ENCODE measurements around the gene S100A10.

The S100A10 gene, protein sequence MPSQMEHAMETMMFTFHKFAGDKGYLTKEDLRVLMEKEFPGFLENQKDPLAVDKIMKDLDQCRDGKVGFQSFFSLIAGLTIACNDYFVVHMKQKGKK

DNA sequence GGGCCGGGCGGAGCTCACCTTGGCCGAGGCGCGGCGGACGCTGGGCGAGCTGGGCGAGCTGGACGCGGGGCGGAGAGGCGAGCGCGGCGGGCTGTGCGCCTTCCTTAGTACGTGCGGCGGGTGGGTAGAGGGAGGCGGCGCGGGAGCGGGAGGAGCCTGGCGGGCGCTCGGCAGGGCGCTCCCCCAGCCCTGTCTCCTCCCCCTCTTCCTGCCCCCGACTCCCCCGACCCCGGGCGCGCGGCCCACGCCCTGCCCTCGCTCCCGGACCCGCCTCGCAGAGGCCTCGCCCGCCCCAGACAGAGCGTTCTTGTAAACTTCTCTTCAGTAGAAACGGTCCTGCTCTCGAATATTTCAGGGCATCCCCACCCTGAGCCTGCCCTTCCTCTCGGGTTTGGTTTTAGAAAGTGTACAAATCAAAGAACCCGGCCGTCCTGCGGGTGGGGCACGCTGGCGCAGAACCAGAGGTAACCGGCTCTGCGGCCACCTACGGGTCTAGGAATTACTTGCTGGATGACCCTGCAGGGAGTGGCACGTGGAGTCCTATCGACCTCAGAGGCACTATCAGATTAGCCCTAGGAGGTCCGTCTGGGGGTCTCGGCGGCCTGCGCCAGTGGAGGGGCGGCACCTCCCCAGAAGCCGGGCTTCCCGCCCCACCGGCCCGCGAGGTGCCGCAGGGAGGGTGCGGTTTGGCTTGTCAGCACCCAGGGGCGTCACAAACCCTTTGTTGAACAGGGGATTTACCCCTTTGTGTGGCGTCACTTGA lies at the start of gene S100A10:
Gene S100A10, minus strand, starts transcription at position 126 of the 763 bp plus-strand sequence. CDS start 7,629 bp downstream, outside the sequence.
- in situ Hi-C loops (cut with HindIII; ENCODE audit: low sequenced_read_pairs) = no loop called here

DNA sequence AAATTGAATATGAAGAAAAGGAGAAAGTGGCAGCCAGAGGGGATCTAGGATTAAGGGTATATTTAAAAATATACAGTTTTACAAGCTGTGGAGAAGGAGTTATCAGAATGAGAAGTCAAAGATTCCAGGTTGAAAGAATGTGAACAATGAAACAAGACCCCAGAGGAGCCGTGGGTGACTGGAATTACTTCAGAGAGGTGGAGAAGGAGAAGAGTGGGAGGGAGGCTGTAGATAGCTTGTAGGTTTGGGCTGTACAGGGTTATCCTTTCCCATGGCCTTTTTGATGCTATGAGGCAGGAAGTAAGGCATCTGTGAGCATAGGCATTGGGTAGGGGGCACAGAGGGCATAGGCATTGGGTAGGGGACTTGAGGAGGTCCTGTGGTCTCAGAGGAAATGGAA lies 48.4 kb upstream of the S100A10 start:
- in situ Hi-C loops (cut with HindIII; ENCODE audit: low sequenced_read_pairs) = no loop called here

DNA sequence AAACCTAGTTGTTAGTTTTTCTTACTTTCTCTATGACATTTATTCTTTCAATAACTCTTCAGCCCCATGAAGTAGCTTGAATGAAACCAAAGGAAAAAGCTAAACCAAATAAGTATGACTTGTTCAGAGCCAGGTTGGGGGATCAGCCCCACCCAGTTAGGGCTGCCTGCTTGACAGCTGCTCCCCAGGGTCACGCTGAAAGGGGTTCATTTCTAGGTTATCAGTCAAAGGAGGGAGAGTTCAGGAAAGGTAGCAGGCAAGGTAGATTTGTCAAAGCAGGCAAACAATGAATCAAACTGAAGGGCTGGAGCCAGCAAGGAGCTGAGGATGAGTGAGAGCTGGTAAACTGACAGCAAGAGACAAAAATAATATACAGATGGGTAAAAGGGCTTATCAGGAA lies 46.2 kb upstream of the S100A10 start:
- in situ Hi-C loops (cut with HindIII; ENCODE audit: low sequenced_read_pairs) = no loop called here

DNA sequence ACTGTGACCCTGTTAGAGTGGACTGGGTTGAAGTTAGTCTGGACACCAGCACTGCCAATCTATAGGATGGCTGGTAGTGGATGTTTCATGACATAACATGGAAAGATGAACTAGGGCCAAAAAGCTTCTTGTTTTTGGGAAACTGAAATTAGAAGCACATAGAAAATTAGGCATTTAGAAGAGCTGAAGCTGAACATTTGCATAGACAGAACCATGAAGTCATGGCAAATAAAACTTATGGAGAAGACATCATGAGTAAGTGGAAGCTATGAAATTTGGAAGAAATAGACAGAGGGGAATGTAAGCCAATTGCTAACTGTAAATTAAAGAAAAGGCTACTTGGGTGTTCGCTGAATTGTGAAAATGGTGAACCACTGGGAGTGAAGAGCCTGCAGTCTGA lies 45.8 kb upstream of the S100A10 start:
- in situ Hi-C loops (cut with HindIII; ENCODE audit: low sequenced_read_pairs) = no loop called here

DNA sequence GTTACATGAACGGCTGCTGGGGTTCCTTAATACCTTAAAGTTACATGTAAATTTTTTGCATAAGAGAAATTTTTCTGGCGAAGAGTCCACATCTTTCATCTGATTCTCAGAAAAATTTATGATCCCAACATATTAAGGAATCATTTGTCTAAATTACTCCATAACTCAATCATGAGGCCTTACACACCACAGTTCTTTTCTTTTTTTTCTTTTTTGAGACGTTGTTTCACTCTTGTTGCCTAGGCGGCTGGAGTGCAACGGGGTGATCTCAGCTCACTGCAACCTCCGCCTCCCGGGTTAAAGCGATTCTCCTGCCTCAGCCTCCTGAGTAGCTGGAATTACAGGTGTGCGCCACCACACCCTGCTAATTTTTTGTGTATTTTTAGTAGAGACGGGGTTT lies 45.2 kb upstream of the S100A10 start:
- in situ Hi-C loops (cut with HindIII; ENCODE audit: low sequenced_read_pairs) = no loop called here

DNA sequence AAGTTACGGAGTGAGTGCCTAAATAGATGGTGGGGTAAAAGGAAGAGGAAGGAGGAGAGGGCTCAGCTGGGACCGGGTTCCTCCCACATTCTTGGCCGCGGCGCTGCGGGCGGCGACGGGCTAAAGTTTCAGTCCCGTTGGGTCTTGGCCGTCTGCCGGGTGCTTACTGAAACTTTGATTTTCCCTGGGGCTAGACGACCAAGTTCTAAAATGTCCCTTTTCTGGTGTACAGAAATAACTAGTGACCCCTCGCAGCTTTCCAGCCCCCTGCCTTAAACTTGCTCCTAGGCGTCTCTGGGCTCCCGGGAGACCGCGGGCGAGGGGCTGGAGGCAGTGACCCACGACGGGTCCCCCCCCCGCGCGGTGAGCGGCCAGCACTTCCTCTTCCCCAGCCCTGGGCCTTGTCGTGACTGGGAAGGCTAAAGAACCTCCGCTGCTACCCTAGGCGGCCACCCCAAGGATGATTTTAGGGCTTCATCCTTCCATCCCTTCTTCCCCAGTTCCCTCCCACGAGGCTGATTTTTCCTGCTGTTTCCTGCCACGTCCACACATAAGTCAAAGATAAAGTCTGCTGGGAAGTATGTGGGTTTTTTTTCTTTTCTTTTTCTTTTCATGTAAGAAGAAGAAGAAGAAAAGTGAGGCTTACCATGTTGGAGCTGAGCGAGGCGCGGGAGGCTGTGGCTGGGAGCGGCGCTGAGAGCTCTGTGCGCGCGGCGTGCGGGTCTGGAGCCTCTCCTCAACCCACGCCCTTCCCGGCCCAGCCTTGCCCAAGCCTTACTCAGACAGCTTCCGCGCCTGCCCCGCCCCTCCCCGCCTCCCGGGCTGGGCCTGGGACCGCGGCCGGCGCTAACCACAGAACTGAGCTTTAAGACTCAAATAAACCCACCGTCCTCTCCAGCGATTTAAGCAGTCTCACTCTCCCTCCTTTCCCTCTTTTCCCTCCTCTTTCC lies 42.9 kb upstream of the S100A10 start, which contains the start of gene S100A11:
Gene S100A11, minus strand, starts transcription at position 738 of the 950 bp plus-strand sequence. Its CDS starts 89 bp downstream, at position 649.
- in situ Hi-C loops (cut with HindIII; ENCODE audit: low sequenced_read_pairs) = no loop called here

DNA sequence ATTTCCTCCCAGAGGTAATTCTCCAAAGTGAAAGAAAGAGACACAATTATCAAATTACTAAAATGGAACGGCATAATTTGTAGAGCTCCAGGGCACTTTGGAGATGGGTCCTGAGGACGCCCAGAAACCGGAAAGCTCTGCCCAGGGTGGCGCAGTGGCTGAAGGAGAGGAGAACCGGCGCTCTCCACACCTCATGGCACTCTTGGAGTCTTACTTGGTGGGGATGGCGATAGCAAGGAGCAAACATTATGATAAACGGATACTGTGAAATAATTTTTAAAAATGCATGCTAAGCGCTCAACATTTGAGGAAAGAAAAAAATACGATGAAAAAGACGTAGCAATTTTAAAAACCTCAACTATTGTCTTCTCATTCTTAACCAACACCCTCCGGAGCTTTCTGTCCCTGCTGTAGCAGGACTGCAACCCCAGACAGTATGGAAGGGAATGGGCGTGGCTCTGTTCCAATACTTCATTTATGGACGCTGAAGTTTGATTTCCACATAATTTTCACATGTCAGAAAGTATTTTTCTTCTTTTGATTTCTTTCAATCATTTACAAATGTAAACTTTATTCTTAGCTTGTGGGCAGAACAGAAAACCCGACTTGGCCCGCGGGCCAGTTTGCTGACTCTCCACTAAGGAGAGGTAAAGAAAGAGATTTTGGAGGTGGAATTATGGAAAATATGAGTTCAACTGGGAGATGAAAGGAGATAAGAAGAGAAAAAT lies 42.0 kb upstream of the S100A10 start:
- in situ Hi-C loops (cut with HindIII; ENCODE audit: low sequenced_read_pairs) = no loop called here

DNA sequence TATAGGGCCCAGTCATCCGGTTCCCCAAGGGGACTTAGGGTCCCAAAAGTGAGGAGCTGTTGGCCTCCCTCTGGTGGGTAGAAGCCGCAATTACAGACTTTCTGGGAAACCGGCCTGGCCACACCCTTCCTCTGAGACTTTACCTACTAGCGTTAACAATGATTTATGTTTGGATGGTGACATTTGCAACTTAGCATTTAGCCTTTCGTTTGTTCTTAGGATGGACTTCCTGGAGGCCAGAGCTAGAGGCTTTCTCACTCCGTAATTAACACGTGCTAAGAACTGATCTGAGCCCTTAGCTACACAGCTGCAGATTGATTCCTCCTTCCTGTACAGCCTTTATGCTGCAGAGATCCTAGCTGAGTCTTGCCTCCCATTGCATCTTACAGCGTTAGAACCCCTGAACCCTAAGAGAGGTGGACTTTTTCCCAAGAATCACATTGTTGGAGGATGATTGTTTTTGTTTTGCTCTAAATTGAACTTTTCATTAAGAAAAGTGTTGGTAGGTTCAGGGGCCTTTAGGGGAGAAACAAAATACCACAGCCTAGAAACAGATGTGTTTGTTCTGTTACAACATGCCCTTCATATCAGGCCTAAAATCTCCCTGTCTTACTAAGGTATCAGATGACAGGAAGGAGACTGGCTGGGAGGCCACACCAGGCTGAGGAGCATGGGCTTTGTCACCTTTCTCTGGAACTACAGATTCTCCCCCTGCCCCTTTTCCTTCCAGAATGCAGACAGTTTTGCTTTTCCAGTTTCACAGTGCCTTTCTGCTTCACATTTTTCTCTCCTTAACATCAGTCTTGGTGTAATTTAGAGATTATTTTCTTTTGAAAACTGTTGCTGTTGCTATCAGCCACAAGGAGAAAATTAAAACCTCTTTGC lies 41.2 kb upstream of the S100A10 start:
- in situ Hi-C loops (cut with HindIII; ENCODE audit: low sequenced_read_pairs) = no loop called here

DNA sequence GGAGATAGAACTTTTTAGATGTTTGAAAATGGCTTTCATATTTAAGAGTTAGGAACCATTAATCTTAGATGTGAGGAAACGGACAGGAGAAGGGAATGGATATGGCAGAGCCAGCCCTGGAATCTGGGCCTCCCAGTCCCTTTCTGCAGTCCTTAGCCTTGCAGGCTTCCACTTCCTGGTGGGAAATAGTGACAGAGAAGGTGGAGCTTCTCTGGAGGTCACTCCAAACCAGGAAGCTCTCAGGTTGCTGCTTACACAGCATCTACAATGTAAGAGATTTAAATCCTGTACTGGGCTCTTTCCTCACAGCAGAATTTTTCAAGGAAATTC lies 40.6 kb upstream of the S100A10 start:
- in situ Hi-C loops (cut with HindIII; ENCODE audit: low sequenced_read_pairs) = no loop called here

DNA sequence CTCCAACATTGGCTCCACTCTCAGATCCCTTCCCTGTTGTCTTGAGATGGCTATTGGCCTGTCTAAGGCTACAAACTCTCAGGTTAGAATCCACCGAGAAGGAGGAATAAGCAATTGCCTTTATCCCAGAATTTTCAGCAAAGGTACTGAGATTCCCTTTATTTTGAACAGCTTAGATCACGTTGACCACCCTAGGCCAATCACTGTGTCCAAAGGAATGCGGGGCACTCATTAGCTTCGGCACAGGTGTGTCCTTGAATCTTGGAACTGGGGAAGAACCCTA lies 36.2 kb upstream of the S100A10 start:
- in situ Hi-C loops (cut with HindIII; ENCODE audit: low sequenced_read_pairs) = no loop called here

DNA sequence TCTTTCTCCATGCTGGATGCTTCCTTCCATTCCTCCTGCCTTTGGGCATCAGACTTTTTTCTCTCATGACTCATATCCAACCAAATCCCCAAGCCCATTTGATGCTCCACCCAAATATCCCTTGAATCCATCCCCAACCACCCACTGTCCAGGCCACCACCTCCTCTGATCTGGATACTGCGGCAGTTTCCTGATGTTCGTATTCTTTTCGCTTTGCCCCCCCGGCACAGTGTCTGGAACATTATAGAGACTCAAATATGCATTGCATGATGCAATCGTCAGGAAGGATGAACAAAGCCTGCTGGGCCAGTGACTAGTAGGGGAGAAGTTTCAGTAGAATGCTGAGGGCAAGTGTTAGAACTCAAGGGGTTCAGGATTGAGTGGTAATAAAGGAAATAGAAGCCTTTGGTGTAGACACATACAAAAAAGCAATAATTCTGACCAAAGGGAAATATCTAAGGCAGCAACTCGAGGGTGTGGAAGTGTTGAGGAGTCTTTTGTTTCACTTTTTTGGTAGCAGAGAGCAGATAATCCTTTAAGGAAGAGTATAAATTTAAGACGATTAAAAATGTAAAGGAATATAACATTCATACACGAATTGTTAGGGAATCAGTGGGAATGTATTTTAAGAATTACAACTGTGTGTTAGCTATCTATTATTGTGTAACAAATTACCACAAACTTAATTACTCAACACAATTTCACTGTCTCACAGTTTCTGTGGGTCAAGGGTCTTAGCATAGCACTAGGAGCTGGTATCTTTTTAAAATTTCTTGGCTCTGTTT lies 35.7 kb upstream of the S100A10 start:
- in situ Hi-C loops (cut with HindIII; ENCODE audit: low sequenced_read_pairs) = no loop called here

DNA sequence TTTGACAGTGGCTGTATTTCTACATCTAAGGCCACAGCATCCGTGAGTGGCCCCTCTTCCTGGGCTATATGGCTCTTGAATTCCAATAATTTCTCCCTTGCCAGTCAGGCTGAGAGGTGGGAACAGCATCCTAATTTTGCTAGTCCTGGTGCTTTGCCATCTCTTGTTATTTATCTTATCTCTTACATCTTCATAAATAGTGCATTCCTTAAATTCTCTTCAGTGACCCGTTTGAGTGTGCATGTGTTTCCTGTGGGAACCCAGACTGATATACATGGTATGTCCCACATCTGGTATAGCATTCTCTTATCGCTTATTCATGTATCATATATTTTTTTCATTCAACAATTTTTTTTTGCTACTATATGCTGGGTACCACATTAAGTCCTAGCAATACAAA lies 33.2 kb upstream of the S100A10 start:
- in situ Hi-C loops (cut with HindIII; ENCODE audit: low sequenced_read_pairs) = no loop called here

DNA sequence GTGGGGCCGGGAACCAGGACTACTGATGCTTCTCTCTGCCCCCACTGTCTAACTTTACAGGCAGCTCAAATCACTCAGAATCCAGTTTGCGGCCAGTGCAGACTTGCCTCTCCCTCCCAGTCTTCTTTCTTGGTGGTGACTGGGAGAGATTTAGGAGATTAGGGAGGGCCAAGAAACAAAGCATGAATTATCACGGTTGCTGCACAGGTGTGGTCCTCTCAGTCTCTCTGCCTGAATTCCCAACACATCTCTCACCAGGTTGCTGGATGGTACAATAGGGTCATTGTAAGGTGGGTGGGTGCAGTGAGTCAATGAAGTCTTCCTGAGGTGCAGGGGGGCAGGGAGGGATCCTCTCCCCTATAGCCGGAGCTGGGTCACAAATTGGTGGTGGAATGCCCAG lies 30.6 kb upstream of the S100A10 start:
- in situ Hi-C loops (cut with HindIII; ENCODE audit: low sequenced_read_pairs) = no loop called here

DNA sequence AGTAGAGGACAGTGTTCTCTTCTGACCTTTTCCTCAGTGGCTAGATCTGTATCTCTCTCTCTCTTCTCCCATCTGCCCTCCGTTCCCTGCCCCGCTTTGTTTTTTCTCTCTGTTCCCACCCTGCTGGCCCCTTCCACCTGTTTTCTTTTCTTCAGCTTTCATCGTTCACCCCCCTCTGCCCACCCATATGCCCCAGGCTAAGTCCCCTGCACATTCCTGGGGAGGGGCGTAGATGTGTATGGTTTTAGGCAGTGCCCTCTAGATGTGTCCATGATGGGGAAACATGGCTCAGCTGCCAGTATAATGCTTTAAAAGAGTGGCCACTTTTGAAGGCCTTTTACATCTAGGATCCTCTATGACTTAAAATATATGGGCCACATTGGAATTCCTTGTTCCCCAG lies 29.6 kb upstream of the S100A10 start:
- in situ Hi-C loops (cut with HindIII; ENCODE audit: low sequenced_read_pairs) = no loop called here

DNA sequence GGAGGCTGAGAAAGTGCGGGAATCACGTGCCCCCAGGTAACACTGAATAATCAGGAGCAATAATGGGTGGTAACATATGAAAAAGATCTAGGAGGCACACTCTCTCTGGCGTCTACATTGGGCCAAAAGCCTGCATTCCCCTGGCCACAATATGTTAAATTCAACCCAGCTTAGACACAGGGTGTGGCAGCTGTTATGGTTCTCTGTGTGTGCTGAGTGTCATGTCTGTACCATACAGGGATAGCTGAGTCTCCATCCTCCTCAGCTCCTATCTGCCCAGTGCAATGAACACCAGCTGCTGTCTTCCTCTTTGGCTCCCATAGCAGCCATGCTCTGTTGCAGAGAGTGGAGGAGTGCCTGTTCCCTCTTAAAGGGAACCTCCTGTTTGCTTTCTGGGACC lies 28.8 kb upstream of the S100A10 start:
- in situ Hi-C loops (cut with HindIII; ENCODE audit: low sequenced_read_pairs) = no loop called here

DNA sequence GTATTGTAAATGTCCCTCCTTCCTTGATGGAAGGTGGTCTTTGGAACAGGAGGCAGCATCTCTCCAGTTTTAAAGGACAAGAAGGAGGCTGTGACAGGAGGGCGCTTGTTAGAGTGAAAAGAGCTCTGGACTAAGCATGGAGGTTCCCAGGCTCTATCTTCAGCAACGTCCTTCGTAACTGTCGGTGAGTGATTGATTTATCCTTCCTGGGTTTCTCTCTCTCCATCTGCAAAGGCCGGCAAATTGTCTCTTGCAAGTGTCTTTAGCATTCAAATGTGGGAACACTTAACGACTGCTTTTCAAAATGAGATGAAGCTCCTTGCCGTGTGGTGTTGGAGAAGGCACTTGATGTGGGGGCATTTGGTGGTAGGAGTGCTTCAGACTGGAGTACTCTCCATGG lies 27.9 kb upstream of the S100A10 start:
- in situ Hi-C loops (cut with HindIII; ENCODE audit: low sequenced_read_pairs) = no loop called here

DNA sequence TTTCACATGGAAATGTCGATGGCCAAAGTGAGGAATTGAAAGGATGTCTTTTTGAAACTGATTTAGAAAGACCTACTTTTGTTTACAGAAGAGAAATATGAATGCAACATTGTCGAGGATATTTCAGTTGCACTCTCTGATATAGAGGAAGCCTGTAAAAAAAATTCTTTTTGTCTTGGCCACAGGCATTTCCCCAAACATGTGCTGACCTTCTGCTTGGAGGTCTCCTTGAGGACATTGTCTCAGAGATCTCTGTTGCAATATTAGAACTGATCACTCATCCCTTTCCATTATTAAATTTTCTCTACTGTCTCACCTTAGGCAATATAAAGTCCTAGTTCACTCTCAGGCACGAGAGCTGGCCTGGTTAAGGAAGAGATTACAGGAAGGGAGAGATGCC lies 27.2 kb upstream of the S100A10 start:
- in situ Hi-C loops (cut with HindIII; ENCODE audit: low sequenced_read_pairs) = no loop called here

DNA sequence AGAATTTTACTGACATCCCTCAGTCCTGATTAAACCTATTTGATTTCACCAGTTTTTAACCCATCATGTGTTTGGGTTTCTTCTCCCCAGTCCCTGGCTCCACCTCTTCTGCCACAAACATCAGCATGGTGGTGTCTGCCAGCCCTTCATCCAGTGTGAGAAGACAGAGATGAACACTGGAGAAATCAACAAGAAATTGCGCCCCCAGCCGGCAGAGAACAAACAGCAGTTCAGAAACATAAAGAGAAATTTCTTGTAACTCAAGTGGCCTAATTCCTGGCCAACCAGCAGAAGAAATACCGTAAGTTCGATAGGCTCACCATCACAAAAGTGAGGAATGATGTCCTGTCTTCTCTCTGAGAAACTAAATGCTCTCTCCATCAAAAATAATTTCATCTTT lies 24.9 kb upstream of the S100A10 start:
- in situ Hi-C loops (cut with HindIII; ENCODE audit: low sequenced_read_pairs) = no loop called here

DNA sequence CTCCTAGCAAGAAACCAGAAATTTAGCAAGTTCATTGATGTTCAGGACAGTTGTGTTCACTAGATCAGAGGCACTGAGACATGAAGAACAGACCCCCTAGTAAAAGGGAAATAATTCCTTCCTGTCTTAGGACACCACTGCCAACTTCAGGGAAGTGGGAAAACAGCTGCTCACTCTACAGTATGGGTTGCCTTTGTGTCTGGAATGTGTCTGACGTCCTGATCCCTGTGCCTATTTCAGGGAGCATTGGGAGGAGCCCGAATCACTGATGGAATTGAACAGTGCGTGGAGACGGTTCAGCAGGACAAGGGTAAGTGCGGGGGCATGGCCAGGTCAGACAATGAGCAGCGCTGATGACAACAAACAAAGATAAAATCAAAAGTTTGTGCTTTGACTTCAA lies 22.1 kb upstream of the S100A10 start:
- in situ Hi-C loops (cut with HindIII; ENCODE audit: low sequenced_read_pairs) = no loop called here

DNA sequence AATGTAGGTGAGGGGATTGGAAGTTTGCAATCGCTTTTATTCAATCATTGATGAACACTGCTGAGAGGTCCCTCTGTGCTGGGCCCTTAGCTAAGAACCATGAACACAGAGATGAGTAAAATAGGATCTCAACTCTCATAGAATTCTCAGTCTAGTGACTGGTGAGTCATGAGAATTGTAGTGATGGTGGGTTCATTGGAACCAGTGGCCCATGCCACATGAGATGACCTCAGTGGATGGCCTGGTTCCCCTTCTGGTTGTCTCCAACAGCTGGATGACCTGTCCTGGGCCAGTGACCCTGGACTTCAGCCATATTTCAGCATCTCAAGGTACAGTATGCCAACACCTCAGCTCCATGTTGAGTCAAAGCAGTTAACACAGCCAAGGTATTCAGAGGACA lies 21.3 kb upstream of the S100A10 start:
- in situ Hi-C loops (cut with HindIII; ENCODE audit: low sequenced_read_pairs) = loop anchor here (5.0 kb wide), 1 partner anchor 93 kb away; no protein-coding TSS in a partner anchor

Data from DLD1 (cell line).